Iris pigment epithelial cell (primary cell): ENCODE results near the gene IL1RAPL1.
"Not testable (repeated sequence)": the region's sequence is repeated elsewhere in the genome, so short reads cannot be mapped to it uniquely, and the experiment has no call there.

Source experiments
- DNase-seq: peaks from one replicate; pipeline ENCODE4 v3.0.0-alpha.2; 2011; ENCODE audit warnings: low read depth

The IL1RAPL1 gene

GRCh38 chrX:28787206-28787605, 200.0 kb downstream of the IL1RAPL1 start:
- DNase-seq = peak; percentile 82

DNA sequence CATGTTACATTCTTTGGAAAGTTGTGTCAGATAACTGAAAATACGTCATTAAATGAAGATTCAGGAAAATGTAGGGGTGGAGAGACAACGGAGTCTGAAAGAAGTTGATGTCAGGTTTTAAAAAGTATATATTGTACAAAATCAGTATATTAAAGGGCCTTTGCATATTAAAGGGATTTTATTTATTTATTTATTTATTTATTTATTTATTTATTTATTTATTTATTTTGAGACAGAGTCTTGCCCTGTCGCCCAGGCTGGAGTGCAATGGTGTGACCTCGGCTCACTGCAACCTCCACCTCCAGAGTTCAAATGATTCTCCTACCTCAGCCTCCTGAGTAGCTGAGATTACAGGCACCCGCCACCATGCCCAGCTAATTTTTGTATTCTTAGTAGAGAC, 213.4 kb downstream of the IL1RAPL1 start:
- DNase-seq = not testable (repeated sequence)

DNA sequence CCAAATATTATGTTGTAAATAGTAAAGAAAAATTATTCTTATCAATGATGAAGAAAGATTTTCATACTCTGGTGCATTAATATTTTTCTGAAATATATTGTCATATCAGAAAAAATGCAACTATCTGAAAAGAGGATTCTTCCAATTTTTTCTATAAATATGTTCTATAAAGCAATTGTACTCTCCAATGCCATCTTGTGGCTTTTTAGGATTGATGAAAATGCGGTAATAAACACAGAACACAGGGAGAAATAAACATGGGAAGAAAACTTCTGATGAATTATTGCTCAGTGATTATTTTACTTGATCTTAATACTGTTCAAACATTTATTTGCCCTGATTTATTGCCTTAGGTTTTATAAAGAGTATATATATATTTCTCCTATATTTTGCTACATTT, 215.4 kb downstream of the IL1RAPL1 start:
- DNase-seq = no peak

GRCh38 chrX:28835991-28836390, 248.7 kb downstream of the IL1RAPL1 start:
- DNase-seq = no peak

- DNase-seq = no peak
Observed at GRCh38 chrX:28843817-28844216, 256.6 kb downstream of the IL1RAPL1 start.

GRCh38 chrX:28847423-28847822, 260.2 kb downstream of the IL1RAPL1 start:
- DNase-seq = peak; percentile 81

- DNase-seq = no peak
Observed at GRCh38 chrX:28848707-28849106, 261.5 kb downstream of the IL1RAPL1 start.

DNA sequence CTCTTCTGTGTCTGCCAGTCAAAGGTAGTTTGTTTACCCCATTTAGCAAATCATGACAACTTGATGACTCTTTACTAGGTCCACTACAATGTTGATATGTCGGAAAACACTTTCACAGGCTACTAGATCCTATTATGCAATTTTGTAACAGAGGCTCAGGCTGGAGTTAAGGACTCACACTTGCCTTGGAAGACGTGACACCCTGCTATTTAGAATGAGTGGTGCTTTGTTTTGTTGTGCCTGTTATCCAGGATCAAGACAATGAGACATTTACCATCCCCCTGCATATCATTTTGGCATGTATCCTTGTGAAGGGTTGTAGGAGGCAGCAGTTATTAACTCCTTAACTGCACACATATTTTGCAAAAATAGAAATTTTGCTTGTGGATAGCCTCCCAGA, 263.7 kb downstream of the IL1RAPL1 start:
- DNase-seq = no peak

- DNase-seq = no peak
Observed at GRCh38 chrX:28851871-28852270, 264.6 kb downstream of the IL1RAPL1 start.

DNA sequence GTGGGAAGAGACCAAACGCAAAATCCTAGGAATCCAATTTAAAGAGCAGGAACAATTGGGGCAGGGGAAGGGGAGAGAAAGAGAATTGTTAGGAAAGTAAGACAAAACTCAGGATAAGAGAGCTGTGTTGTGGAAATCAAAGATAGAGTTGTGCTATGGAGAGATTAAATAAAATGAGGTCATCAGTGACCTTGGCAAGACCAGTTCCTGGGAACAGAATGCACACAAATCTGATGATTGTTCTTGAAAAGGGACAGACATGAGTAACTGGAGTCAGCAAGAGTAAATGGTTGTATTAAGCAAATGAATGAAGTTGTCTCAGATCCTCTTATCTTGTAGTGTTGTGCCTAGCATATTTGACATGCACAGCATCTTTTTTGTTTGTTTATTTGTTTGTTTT, 267.4 kb downstream of the IL1RAPL1 start:
- peak; percentile 59 for DNase-seq

- DNase-seq = no peak
Observed at GRCh38 chrX:28876408-28876807, 289.2 kb downstream of the IL1RAPL1 start.

DNA sequence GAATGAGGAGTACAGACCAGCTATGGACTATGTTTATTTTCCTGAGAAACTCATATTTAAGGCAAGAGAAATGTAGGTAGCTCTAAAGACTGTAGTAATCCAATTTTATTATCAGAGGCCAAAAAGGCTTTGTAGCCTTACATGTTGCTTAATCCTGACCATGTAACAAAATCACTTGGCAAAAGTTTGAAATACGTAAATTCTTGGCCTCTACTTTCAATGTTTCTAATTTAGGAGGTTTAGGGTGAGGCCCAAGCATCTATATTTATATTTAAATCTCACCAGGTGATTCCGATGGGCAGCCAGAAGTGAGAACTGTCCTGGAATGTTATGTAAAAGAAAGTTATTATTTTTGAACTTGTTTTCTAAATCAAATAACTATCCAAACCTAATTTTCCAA, 289.7 kb downstream of the IL1RAPL1 start:
- DNase-seq = no peak

DNA sequence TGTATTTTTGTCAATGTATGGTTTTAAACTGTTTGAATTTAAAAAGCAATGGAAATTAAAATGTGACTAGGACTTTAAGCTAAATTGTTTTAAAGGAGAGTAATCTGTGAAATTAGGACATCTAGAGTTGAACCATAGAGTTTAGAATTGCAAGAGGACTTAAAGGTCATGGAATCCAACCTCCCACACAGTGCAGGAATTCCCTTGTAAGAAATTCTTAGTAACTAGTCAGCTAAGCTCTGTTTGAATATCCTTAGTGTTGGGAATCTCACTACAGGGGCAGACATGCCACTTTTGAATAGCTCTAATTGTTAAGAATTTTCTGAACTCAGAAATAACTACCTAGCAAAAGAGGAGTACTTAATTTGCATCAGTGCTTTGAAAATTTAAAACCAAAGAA, 292.9 kb downstream of the IL1RAPL1 start:
- peak; percentile 75 for DNase-seq

- no peak for DNase-seq
Observed at GRCh38 chrX:28884823-28885222, 297.6 kb downstream of the IL1RAPL1 start.

- peak; percentile 58 for DNase-seq
Observed at GRCh38 chrX:28888416-28888815, 301.2 kb downstream of the IL1RAPL1 start.

DNA sequence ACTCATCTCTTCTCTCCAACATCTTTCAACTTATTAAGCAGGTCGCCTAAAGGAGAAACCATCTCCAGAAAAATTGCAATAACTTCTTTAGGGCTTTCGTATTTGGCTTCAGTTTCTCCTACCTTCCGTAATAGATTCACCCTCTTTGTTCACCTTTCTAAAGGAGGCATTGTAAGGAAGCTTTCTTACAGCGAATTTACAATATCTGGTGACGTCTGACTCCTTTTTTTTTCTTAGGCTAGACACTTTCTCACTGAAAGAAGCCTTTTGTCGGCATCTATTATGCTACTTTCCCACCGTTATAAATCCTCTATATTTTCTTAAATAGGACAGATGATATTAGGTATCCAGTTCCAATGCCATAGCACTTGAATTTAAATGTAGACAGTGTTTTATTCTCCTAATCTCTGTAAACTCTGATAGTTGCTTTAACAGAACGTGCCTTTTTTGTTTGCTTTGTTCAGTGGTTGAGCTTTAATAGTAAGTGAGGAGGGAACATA, 302.4 kb downstream of the IL1RAPL1 start:
- DNase-seq = no peak

DNA sequence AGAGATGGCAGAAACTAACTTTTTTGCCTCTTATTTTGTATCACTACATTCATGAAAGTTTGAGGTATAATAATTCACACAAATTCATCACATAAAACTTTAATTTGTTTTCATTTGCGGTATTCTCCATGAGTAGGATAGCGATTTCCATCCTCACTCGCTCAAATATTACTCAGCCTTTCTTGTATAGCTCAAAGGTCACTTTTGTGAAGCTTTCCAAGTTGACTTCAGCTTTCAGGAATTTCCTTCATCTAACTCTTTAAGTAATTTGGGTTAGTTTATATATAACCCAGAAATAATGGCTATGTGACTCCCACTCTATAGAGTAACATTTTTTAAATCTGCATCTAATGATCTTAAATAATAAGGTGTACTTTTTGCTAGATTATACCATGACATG, 314.4 kb downstream of the IL1RAPL1 start:
- peak; percentile 38 for DNase-seq

DNA sequence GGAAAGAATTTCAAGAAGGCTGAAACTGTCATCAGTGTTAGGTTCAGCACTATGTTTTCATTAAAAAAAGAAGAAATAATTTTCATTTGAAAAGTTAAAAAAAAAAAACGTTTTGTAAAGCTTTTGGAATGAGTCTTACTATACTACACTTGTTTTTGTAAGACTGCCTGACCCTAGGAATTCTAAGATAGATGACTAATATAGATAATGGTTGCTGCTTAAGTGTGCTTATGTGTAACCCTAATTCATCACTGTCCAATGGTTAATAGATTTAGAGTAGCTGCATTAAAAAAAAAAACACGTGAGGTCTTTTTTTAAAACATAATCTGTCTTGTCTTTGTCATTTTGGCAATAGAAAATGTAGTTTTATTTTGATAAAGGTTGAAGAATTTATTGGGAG, 323.2 kb downstream of the IL1RAPL1 start:
- peak; percentile 50 for DNase-seq

DNA sequence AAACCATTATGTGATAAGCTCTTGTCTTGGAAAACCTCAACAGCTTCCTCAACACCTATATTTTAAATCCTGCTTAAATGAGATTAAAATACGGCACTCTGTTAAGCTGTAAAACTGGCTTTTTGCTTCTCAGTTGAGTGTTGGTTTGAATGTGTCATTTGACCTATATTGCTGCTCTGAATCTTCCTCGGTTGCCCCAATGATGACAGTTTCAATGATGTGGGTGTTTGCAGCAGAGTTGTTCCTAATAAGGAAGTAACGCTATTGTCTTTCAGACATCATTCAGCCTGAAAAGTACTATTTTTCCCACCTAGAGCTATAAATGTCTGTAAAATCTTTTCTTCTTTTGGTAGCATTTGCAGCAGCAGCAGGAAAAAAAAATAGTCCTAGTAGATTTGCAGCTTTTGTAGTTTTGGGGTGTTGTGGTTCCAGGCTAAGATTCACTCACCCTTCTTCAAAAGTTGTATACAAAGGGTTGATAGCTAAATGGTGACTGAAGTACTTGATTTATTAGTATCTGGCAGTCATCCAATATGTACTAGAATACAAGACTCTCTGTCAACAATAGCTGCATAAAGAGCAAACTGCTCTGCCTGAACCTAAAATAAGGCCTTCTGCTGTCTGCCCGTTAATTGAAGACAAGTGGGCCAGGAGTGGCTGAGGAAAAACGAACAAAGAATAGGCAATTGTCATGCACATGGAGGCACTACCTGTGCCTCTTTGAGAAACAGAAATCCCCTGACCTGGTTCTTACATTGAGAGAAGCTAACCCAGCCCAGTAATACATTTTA, 333.1 kb downstream of the IL1RAPL1 start:
- peak; percentile 1 for DNase-seq

GRCh38 chrX:28922106-28922505, 334.9 kb downstream of the IL1RAPL1 start:
- peak; percentile 30 for DNase-seq

GRCh38 chrX:28946846-28947245, 359.6 kb downstream of the IL1RAPL1 start:
- DNase-seq = peak; percentile 13

GRCh38 chrX:28960063-28960462, 372.8 kb downstream of the IL1RAPL1 start:
- DNase-seq = no peak

GRCh38 chrX:28966331-28966730, 379.1 kb downstream of the IL1RAPL1 start:
- DNase-seq = peak; percentile 18

DNA sequence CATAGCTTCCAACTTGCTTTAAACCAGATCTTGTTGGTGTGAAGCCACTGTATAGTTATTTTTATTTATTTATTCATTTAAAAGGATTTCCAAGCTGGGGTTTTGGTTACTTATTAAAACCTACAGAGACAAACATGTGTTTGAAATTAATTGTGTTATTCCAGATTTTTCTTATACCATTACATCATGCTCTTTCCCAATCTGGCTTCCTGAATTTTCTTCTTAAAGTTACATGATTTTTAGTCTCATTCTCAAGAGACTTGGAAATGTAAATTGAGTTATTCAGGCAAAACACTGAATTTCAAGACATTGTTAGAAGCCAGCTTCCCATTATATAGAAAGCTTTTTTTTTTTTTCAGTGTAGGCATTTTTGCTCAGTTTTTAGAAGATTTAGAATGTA, 381.9 kb downstream of the IL1RAPL1 start:
- DNase-seq = no peak
